H1 (cell line): ENCODE data around the gene ZNF592. TPM values are rescaled to one million over a fixed set of nuclear protein-coding genes. Genes with fewer than 3 reads are reported as not detected.

ENCODE experiments used
- CTCF ChIA-PET: fragments of 300-600 bp; sonication (Branson Sonifier 250); formaldehyde crosslinking; loops from one replicate; lab custom pipeline; 2021; ENCODE audit not compliant: partially characterized antibody; lab: Charles Lee
- POLR2A ChIA-PET: fragments of 300-600 bp; sonication (Branson Sonifier 250); formaldehyde crosslinking; loops from one replicate; lab custom pipeline; 2021; ENCODE audit warnings: inconsistent platforms; ENCODE audit not compliant: partially characterized antibody; lab: Charles Lee
- DNase-seq, 2 experiments: peaks; one replicate each; pipeline versions ENCODE4 v3.0.0 to v3.0.0-alpha.2; 2010 to 2022; ENCODE audit warnings: low spot score in 2 of 2, low read depth in 1 of 2, mixed read lengths in 1 of 2
- FAIRE-seq: peaks from 2 replicates; lab custom pipeline; 2011; peaks lifted over from hg19 to GRCh38; lab: Jason Lieb, UNC
- H2AFZ ChIP-seq: 2 replicates; pipeline ENCODE4 v1.8.1; 2012; ENCODE audit warnings: low read length, inconsistent platforms
- H2AK5ac ChIP-seq: 2 replicates; pipeline ENCODE4 v1.6.1; 2013; ENCODE audit warnings: low read depth, low read length
- H2BK120ac ChIP-seq: replicated peaks from 2 replicates; pipeline ENCODE3; 2013; ENCODE audit warnings: low read depth, low read length, inconsistent platforms
- H2BK12ac ChIP-seq: 2 replicates; pipeline ENCODE4 v1.6.1; 2013; ENCODE audit warnings: low read depth, low read length
- H2BK15ac ChIP-seq: 2 replicates; pipeline ENCODE4 v1.6.1; 2013; ENCODE audit warnings: low read length
- H2BK20ac ChIP-seq: 2 replicates; pipeline ENCODE4 v1.6.1; 2013; ENCODE audit warnings: low read length
- H2BK5ac ChIP-seq: 2 replicates; pipeline ENCODE4 v1.6.1; 2013; ENCODE audit warnings: low read depth, low read length
- H3K14ac ChIP-seq: 2 replicates; pipeline ENCODE4 v1.6.1; 2013; ENCODE audit warnings: inconsistent platforms; ENCODE audit not compliant: insufficient read length
- H3K18ac ChIP-seq: 2 replicates; pipeline ENCODE4 v1.6.1; 2013; ENCODE audit warnings: low read length; ENCODE audit errors: extremely low read depth
- H3K23ac ChIP-seq: 2 replicates; pipeline ENCODE4 v1.6.1; 2013; ENCODE audit warnings: inconsistent platforms; ENCODE audit not compliant: insufficient read length
- H3K23me2 ChIP-seq: 2 replicates; pipeline ENCODE4 v1.6.1; 2013; ENCODE audit warnings: low read depth, low read length
- H3K27ac ChIP-seq: 2 replicates; pipeline ENCODE4 v1.6.1; 2011; ENCODE audit warnings: low read depth, low read length, inconsistent platforms
- H3K27me3 ChIP-seq, 4 experiments: replicated peaks in 1 of 4; 1 replicate in 1 of 4; 2 replicates in 3 of 4; pipeline versions ENCODE4 v1.6.1 to v1.8.1; 2011 to 2013; ENCODE audit warnings: low read length in 3 of 4, mild to moderate bottlenecking in 3 of 4, inconsistent platforms in 2 of 4, mixed read lengths in 2 of 4, moderate library complexity in 1 of 4; ENCODE audit not compliant: control insufficient read depth in 3 of 4, insufficient read depth in 3 of 4; ENCODE audit errors: extremely low read depth in 1 of 4
- H3K36me3 ChIP-seq, 4 experiments: 2 replicates each; pipeline versions ENCODE4 v1.6.1 to v1.8.1; 2011 to 2013; ENCODE audit warnings: mild to moderate bottlenecking in 4 of 4, low read length in 3 of 4, moderate library complexity in 2 of 4, control low read depth in 1 of 4, inconsistent platforms in 1 of 4; ENCODE audit not compliant: insufficient read depth in 4 of 4, control insufficient read depth in 2 of 4
- H3K4ac ChIP-seq: replicated peaks from 2 replicates; pipeline ENCODE3; 2013; ENCODE audit warnings: low read length, low read depth, mixed read lengths, inconsistent platforms; ENCODE audit not compliant: insufficient read length
- H3K4me1 ChIP-seq, 4 experiments: replicated peaks in 1 of 4; 1 replicate in 1 of 4; 2 replicates in 3 of 4; pipeline versions ENCODE4 v1.6.1 to v1.8.1; 2011 to 2013; ENCODE audit warnings: low read length in 3 of 4, inconsistent platforms in 2 of 4, mixed read lengths in 1 of 4; ENCODE audit not compliant: insufficient read depth in 4 of 4, control insufficient read depth in 3 of 4
- H3K4me2 ChIP-seq, 2 experiments: 2 replicates each; pipeline versions ENCODE4 v1.6.1 to v1.8.1; 2011 to 2013; ENCODE audit warnings: low read depth in 2 of 2, low read length in 2 of 2, control low read depth in 1 of 2, inconsistent platforms in 1 of 2, mild to moderate bottlenecking in 1 of 2; ENCODE audit not compliant: insufficient read depth in 1 of 2
- H3K4me3 ChIP-seq, 4 experiments: fragments of 200-600, 300-600 bp in 1 of 4; sonication (generic), shearing (Covaris generic), sonication (Bioruptor Twin) in 1 of 4; 2 replicates each; pipeline versions ENCODE4 v1.5.1 to v1.8.1; 2011 to 2016; ENCODE audit warnings: low read length in 4 of 4, low read depth in 3 of 4, control low read depth in 2 of 4, inconsistent platforms in 2 of 4, mild to moderate bottlenecking in 2 of 4, mixed read lengths in 1 of 4, moderate library complexity in 1 of 4; ENCODE audit not compliant: insufficient read depth in 2 of 4; ENCODE audit errors: extremely low read depth in 1 of 4
- H3K56ac ChIP-seq: replicated peaks from 2 replicates; pipeline ENCODE3; 2013; ENCODE audit warnings: low read depth, mild to moderate bottlenecking, mixed read lengths, low read length, inconsistent platforms; ENCODE audit not compliant: insufficient read length
- H3K79me1 ChIP-seq: 2 replicates; pipeline ENCODE4 v1.6.1; 2013; ENCODE audit warnings: low read depth, low read length, control low read depth
- H3K79me2 ChIP-seq, 2 experiments: 2 replicates each; pipeline versions ENCODE4 v1.6.1 to v1.8.1; 2012 to 2013; ENCODE audit warnings: low read length in 2 of 2, mild to moderate bottlenecking in 2 of 2, inconsistent platforms in 1 of 2; ENCODE audit not compliant: insufficient read depth in 2 of 2, control insufficient read depth in 1 of 2
- H3K9ac ChIP-seq, 4 experiments: replicated peaks in 1 of 4; 1 replicate in 1 of 4; 2 replicates in 3 of 4; pipeline versions ENCODE4 v1.6.1 to v1.8.1; 2011 to 2013; ENCODE audit warnings: low read depth in 3 of 4, low read length in 3 of 4, control low read depth in 2 of 4, mild to moderate bottlenecking in 2 of 4, moderate library complexity in 2 of 4, inconsistent platforms in 1 of 4; ENCODE audit errors: extremely low read depth in 1 of 4
- H3K9me3 ChIP-seq, 2 experiments: 2 replicates each; pipeline versions ENCODE4 v1.6.1 to v1.8.1; 2012 to 2013; ENCODE audit warnings: mild to moderate bottlenecking in 2 of 2, moderate library complexity in 2 of 2, control low read depth in 1 of 2, inconsistent platforms in 1 of 2, low read depth in 1 of 2, low read length in 1 of 2, mixed read lengths in 1 of 2; ENCODE audit not compliant: insufficient read depth in 2 of 2
- H4K20me1 ChIP-seq, 2 experiments: replicated peaks in 1 of 2; 2 replicates each; pipeline versions ENCODE3 to v1.8.1; 2011 to 2013; ENCODE audit warnings: inconsistent platforms in 2 of 2, low read length in 2 of 2, mild to moderate bottlenecking in 1 of 2; ENCODE audit not compliant: insufficient read depth in 2 of 2, control insufficient read depth in 1 of 2
- H4K5ac ChIP-seq: 2 replicates; pipeline ENCODE4 v1.6.1; 2013; ENCODE audit warnings: low read length, low read depth, mixed read lengths, inconsistent platforms; ENCODE audit not compliant: insufficient read length
- H4K8ac ChIP-seq: 2 replicates; pipeline ENCODE4 v1.8.0; 2013; ENCODE audit warnings: mild to moderate bottlenecking, moderate library complexity, low read length, inconsistent platforms; ENCODE audit not compliant: insufficient read depth; ENCODE audit errors: extremely low read depth
- H4K91ac ChIP-seq: replicated peaks from 2 replicates; pipeline ENCODE3; 2013; ENCODE audit warnings: low read length, mixed read lengths, inconsistent platforms; ENCODE audit not compliant: insufficient read length
- ATF2 ChIP-seq: IDR thresholded peaks from 2 replicates; pipeline ENCODE4 v1.6.1; 2012; ENCODE audit warnings: low read length, inconsistent platforms
- CHD1 ChIP-seq: IDR thresholded peaks from 2 replicates; pipeline ENCODE4 v1.6.1; 2012; ENCODE audit warnings: low read depth, low read length, improper control_type of control experiment
- EP300 ChIP-seq, 2 experiments: IDR thresholded peaks; 1 replicate in 1 of 2; 2 replicates in 1 of 2; pipeline ENCODE4 v1.6.1; 2011 to 2012; ENCODE audit warnings: low read depth in 2 of 2, low read length in 2 of 2, mild to moderate bottlenecking in 2 of 2, borderline replicate concordance in 1 of 2, inconsistent platforms in 1 of 2, moderate library complexity in 1 of 2
- MAX ChIP-seq: IDR thresholded peaks from 2 replicates; pipeline ENCODE4 v1.6.1; 2012; ENCODE audit warnings: inconsistent platforms
- RXRA ChIP-seq: IDR thresholded peaks from 2 replicates; pipeline ENCODE4 v1.6.1; 2011; ENCODE audit warnings: low read depth, mild to moderate bottlenecking, low read length, moderate library complexity; ENCODE audit not compliant: insufficient read depth
- TCF12 ChIP-seq: IDR thresholded peaks from 2 replicates; pipeline ENCODE4 v1.6.1; 2011; ENCODE audit warnings: low read depth, mild to moderate bottlenecking, low read length
- USF2 ChIP-seq: IDR thresholded peaks from 2 replicates; pipeline ENCODE4 v1.6.1; 2011; ENCODE audit warnings: low read length, improper control_type of control experiment
- WGBS, 2 experiments: shearing (Covaris generic) in 1 of 2; methylation state at CpG; one replicate each; pipeline versions ENCODE4 v1.1.6 to v1.1.7; 2013 to 2015; ENCODE audit warnings: low lambda C conversion rate in 2 of 2, mixed read lengths in 2 of 2, inconsistent platforms in 1 of 2, low coverage in 1 of 2, missing lambda C conversion rate in 1 of 2; ENCODE audit not compliant: insufficient replicate concordance in 2 of 2, insufficient coverage in 1 of 2, insufficient read length in 1 of 2; ENCODE audit errors: extremely low coverage in 1 of 2, missing lambda C conversion rate in 1 of 2; 5-methylcytosine and 5-hydroxymethylcytosine counted together
- polyA plus RNA-seq, 7 experiments: library from polyadenylated mRNA; depleted of rRNA in 3 of 7; stranded (reverse) in 5 of 7; unstranded in 2 of 7; fragments of >200 nt in 5 of 7; fragments of 200-250 nt in 2 of 7; gene quantifications; 1 replicate in 5 of 7; 2 replicates in 1 of 7; 4 replicates in 1 of 7; pipeline versions ENCODE4 v1.2.1 to v1.2.3, GENCODE V29; 2011 to 2013; ENCODE audit warnings: missing spikeins in 2 of 7, mixed read lengths in 2 of 7
- total RNA-seq: library from RNA; stranded (reverse); fragmentation: NEBNext Ultra II Directional; extraction: Animal tissue kit (Norgen Biotek cat#: 25700); gene quantifications from 2 replicates; pipeline ENCODE4 v1.2.1, GENCODE V29; 2021

The ZNF592 gene
- total and polyA plus RNA-seq, 2 of the 8 experiments (the other 6 are each of a cell fraction or from before 2014, with no cell fraction given) = 14.2 to 33.0 TPM

- H4K8ac ChIP-seq = no peak overlapping the region
- ChIA-PET POLR2A (interaction anchor here (1.0 to 1.3 kb wide), 2 partner anchors 9 to 10 kb away, joined by 5 to 7 read pairs; no protein-coding TSS in a partner anchor), CTCF (interaction anchor here (0.8 to 2.6 kb wide), 8 partner anchors 10 to 179 kb away, joined by 3 to 8 read pairs (median 3); no protein-coding TSS in a partner anchor)
- no peak overlapping the region for H2AK5ac ChIP-seq
- no peak overlapping the region for H3K23ac ChIP-seq
- no peak overlapping the region for H3K4me3 ChIP-seq
- H2AFZ ChIP-seq = no peak overlapping the region
- H3K9me3 ChIP-seq = no peaks in the 10 kb centered on the region
- H3K56ac ChIP-seq = no peak overlapping the region
- no peak overlapping the region for H2BK20ac ChIP-seq
- H3K36me3 ChIP-seq = peaks cover 0 to 3% (median 0%) of the 10 kb centered on the region in 4 experiments; a peak in 2 of 8 replicates
- H3K23me2 ChIP-seq = no peaks in the 10 kb centered on the region
- H3K27ac ChIP-seq = no peak overlapping the region
- H2BK12ac ChIP-seq = no peak overlapping the region
- DNase-seq = no peak
- no peaks in the 10 kb centered on the region for H3K79me1 ChIP-seq
- no peak overlapping the region for H3K9ac ChIP-seq
- no peak overlapping the region for H2BK15ac ChIP-seq
- H4K91ac ChIP-seq = no peak overlapping the region
- TF ChIP-seq ATF2 (no peak), USF2 (no peak), MAX (no peak), TCF12 (no peak), RXRA (no peak), CHD1 (no peak), EP300 (IDR thresholded peaks at IDR 0.05; ENCODE audit: borderline replicate concordance in 1 of 2, low read depth in 2 of 2, low read length in 2 of 2) (no peak)
- no peak overlapping the region for H4K5ac ChIP-seq
- no peak overlapping the region for H3K14ac ChIP-seq
- H3K4ac ChIP-seq = no peak overlapping the region
- H3K18ac ChIP-seq = no peak overlapping the region
- no peaks in the 10 kb centered on the region for H4K20me1 ChIP-seq
- 90% methylated on average over 9 of the region's 9 CpGs; no CpG with 5 or more reads in 1 of the 2 experiments for WGBS, 2 experiments
- H3K4me1 ChIP-seq = no peaks in the 10 kb centered on the region
- H3K27me3 ChIP-seq = no peaks in the 10 kb centered on the region
- H2BK120ac ChIP-seq = no peak overlapping the region
- H3K4me2 ChIP-seq = no peak overlapping the region
- H3K79me2 ChIP-seq = no peaks in the 10 kb centered on the region
- no peak overlapping the region for H2BK5ac ChIP-seq
- FAIRE-seq = no peak
These were observed 106.7 kb downstream of the ZNF592 start for GRCh38 chr15:84855136-84855535.
